ENCODE data around the gene PKN2.

Gene PKN2

DNA sequence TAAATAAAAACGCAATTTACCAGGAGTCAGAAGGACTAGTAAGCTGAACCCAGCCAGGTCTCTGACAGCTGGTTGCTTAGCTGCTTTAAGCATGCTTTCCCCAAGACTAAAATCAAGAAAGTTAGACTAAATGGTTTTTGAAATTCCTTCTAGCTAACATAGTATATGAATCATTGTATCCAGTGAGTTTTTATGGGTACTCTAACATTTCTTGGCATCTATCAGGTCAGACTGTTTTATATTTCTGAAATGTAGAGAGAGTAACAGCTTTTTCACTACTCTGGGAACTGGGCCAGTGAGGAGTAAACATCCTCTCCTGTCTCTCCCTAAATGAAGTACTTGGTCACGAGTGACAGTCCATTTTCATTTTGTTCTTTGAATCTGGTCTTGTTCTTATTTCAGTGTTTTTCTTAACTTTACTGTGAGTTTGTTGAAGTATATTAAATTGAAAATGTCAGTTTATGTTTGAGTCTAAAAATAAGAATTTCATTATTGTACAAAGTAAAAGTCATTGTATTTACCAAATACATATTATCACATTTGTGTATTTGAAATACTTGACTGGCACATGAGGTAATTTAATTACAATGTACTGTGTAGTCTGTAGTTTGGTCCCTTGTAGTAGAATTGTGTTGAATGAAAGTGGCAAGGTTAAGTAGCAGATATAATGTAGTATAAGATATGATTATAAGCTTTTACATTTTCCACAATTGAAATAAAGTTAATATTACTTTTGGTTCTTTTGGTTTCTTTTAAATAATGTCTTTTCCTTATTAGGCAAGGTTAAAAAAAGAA is 47.6 kb downstream of the PKN2 start:
- Mint-ChIP-seq H3K27ac (no peak overlapping the region), H3K4me3 (no peak overlapping the region), H3K36me3 (peaks cover 43% of the 10 kb centered on the region), H3K4me1 (peaks cover 10% of the 10 kb centered on the region), H3K9me3 (peaks cover 16% of the 10 kb centered on the region), H3K27me3 (no peaks in the 10 kb centered on the region)
- ATAC-seq (ENCODE audit: low read depth) (no peak), DNase-seq (ENCODE audit: low spot score in 2 of 2) (no peak)

DNA sequence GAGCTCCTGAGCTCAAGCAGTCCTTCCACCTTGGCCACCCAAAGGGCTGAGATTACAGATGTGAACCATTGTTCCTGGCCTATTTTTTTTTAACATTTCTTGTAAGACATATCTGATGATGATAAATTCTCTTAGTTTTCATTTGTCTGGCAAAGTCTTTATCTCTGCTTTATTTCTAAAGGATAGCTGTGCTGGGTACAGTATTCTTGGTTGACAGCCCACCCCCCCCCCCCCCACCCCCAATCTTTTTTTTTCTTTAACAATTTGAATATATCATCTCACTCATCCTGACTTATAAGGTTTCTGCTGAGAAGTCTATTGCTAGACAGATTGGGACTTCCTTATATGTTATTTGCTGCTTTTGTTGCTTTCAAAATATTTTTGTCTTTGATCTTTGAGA is 51.3 kb downstream of the PKN2 start:
- Mint-ChIP-seq H3K36me3 (peaks cover 33% of the 10 kb centered on the region), H3K27me3 (no peaks in the 10 kb centered on the region), H3K4me1 (peaks cover 13% of the 10 kb centered on the region), H3K9me3 (peaks cover 16% of the 10 kb centered on the region), H3K4me3 (no peak overlapping the region), H3K27ac (no peak overlapping the region)
- ATAC-seq (ENCODE audit: low read depth) (no peak), DNase-seq (ENCODE audit: low spot score in 2 of 2) (no peak)

GRCh38 chr1:88735909-88736308 is 51.8 kb downstream of the PKN2 start:
- H3K4me3 Mint-ChIP-seq: no peak overlapping the region
- H3K27me3 Mint-ChIP-seq: no peaks in the 10 kb centered on the region
- ATAC-seq (ENCODE audit: low read depth) (no peak), DNase-seq (ENCODE audit: low spot score in 2 of 2) (no peak)
- H3K9me3 Mint-ChIP-seq: peaks cover 16% of the 10 kb centered on the region
- peaks cover 34% of the 10 kb centered on the region for H3K36me3 Mint-ChIP-seq
- H3K4me1 Mint-ChIP-seq: peaks cover 14% of the 10 kb centered on the region
- no peak overlapping the region for H3K27ac Mint-ChIP-seq

DNA sequence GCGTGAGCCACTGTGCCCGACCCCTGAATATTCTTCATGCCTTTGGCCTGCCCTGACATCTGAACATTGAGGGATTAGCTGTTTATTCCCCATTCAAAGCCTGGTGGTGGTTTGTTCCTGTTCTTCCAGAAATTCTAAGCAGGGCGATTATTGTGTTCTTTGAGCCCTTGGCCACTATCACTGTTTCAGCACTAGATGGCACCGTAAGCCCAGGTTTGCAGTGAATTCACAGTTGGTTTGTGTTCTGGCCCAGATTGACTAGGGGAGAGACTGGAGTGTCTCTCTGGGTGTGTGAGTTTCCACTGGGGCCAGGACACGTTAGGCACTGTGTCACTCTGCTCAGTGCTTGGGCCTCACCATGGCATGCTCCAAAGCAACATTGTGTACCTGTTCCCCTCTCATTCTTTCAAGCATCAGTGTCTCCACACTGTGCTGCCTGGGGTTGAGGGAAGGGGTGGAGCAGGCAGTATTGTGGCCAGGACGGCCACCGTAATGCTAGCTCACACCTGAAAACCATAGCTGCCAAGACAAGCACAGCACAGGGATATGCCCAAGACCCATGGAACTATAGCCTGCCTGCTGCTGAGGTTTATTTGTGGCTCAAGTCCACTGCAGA is 52.7 kb downstream of the PKN2 start:
- peaks cover 12% of the 10 kb centered on the region for H3K4me1 Mint-ChIP-seq
- H3K27ac Mint-ChIP-seq: no peak overlapping the region
- H3K9me3 Mint-ChIP-seq: peaks cover 16% of the 10 kb centered on the region
- DNase-seq (ENCODE audit: low spot score in 2 of 2) (no peak), ATAC-seq (ENCODE audit: low read depth) (no peak)
- H3K36me3 Mint-ChIP-seq: peaks cover 32% of the 10 kb centered on the region
- no peak overlapping the region for H3K4me3 Mint-ChIP-seq
- H3K27me3 Mint-ChIP-seq: no peaks in the 10 kb centered on the region

DNA sequence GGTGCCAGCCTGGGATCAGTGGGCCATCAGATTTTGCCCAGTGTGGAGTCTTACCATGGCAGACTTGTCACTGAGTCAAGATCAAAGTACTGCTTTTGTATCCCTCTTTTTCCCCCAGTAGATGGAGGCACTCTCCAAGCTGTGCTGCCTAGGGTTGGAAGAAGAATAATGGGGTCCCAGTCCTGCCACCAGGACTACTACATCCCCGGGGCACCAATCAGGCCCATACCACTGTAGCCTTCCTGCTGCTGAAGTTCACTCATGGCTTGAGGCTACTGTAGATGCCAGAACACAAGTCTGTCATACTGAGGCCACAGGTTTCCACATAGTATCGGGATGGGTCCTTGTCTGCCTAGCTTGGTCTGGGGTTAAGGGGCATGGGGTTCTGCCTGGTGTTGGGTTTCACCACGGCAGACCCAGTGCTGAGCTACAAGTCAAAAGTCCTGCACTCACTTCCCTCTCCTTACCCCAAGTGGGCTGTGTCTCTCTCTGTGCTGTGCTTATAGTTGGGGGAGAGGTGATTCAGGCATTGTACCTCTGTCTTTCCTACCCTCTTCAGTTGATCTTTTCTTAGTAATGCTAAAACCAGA is 53.4 kb downstream of the PKN2 start:
- ATAC-seq (ENCODE audit: low read depth) (no peak), DNase-seq (ENCODE audit: low spot score in 2 of 2) (no peak)
- H3K4me3 Mint-ChIP-seq: no peak overlapping the region
- no peaks in the 10 kb centered on the region for H3K27me3 Mint-ChIP-seq
- H3K9me3 Mint-ChIP-seq: peaks cover 16% of the 10 kb centered on the region
- peaks cover 12% of the 10 kb centered on the region for H3K4me1 Mint-ChIP-seq
- no peak overlapping the region for H3K27ac Mint-ChIP-seq
- peaks cover 32% of the 10 kb centered on the region for H3K36me3 Mint-ChIP-seq

DNA sequence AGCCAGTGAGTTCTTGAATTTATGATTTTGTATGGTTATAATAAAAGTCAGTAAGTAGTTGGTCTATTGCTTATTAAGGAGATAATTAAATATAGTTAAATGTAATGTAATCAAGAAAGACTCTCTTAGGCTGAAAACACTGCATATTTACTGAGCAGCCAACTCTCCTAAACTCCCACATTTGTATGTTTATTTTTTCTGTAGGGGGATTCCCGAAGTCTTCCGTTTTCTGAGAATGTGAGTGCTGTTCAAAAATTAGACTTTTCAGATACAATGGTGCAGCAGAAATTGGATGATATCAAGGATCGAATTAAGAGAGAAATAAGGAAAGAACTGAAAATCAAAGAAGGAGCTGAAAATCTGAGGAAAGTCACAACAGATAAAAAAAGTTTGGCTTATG is 56.7 kb downstream of the PKN2 start:
- Mint-ChIP-seq H3K27me3 (no peaks in the 10 kb centered on the region), H3K4me1 (peaks cover 12% of the 10 kb centered on the region), H3K27ac (no peak overlapping the region), H3K36me3 (peaks cover 32% of the 10 kb centered on the region), H3K9me3 (peaks cover 4% of the 10 kb centered on the region), H3K4me3 (no peak overlapping the region)
- ATAC-seq (ENCODE audit: low read depth) (no peak), DNase-seq (ENCODE audit: low spot score in 2 of 2) (no peak)

- Mint-ChIP-seq H3K4me3 (no peak overlapping the region), H3K36me3 (peaks cover 28% of the 10 kb centered on the region), H3K27ac (no peak overlapping the region), H3K4me1 (peaks cover 13% of the 10 kb centered on the region), H3K9me3 (no peaks in the 10 kb centered on the region), H3K27me3 (no peaks in the 10 kb centered on the region)
- no peak for DNase-seq (ENCODE audit: low spot score in 2 of 2)
- no peak for ATAC-seq (ENCODE audit: low read depth)
These were observed 57.3 kb downstream of the PKN2 start for GRCh38 chr1:88741413-88741812.

DNA sequence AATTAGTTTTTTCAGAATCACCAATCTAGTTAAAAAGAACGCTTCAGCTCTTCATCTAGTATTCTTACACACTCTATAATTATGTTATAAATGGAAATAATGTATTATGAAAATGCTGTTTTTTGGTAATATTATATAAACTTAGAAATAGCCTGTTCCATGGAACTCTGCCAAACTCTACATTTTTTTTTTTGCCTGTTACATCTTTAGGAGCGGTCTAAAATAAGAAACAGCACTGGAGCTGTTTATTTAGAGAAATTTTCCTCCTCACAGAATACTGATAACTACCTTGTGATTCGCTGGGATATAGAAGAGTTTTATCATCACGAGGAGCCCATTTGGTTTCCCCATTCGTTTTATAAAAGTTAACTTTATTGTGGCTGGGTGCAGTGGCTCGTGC is 58.5 kb downstream of the PKN2 start:
- no peak for ATAC-seq (ENCODE audit: low read depth)
- Mint-ChIP-seq H3K36me3 (peaks cover 23% of the 10 kb centered on the region), H3K4me1 (peaks cover 16% of the 10 kb centered on the region), H3K27me3 (no peaks in the 10 kb centered on the region), H3K27ac (no peak overlapping the region), H3K9me3 (no peaks in the 10 kb centered on the region), H3K4me3 (no peak overlapping the region)
- no peak for DNase-seq (ENCODE audit: low spot score in 2 of 2)

DNA sequence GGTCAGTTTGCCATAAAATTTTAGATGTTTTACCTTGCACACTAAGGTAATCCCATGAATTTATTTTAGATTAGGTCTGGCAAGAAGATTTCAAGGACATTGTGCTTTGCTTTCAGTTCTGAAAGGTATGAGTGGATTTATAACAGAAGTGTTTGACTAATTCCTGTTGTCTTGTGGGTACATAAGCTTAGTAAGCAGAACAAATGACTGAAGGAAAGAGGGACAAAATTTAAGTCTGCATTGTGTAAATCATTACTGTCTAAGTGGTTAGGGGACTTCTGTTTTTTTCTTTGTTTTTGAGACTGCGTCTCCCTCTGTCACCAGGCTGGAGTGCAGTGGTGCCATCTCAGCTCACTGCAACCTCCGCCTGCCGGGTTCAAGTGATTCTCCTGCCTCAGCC is 60.1 kb downstream of the PKN2 start:
- DNase-seq (ENCODE audit: low spot score in 2 of 2) (no peak), ATAC-seq (ENCODE audit: low read depth) (no peak)
- Mint-ChIP-seq H3K4me3 (no peak overlapping the region), H3K27ac (no peak overlapping the region), H3K9me3 (no peaks in the 10 kb centered on the region), H3K36me3 (peaks cover 21% of the 10 kb centered on the region), H3K27me3 (no peaks in the 10 kb centered on the region), H3K4me1 (peaks cover 11% of the 10 kb centered on the region)

DNA sequence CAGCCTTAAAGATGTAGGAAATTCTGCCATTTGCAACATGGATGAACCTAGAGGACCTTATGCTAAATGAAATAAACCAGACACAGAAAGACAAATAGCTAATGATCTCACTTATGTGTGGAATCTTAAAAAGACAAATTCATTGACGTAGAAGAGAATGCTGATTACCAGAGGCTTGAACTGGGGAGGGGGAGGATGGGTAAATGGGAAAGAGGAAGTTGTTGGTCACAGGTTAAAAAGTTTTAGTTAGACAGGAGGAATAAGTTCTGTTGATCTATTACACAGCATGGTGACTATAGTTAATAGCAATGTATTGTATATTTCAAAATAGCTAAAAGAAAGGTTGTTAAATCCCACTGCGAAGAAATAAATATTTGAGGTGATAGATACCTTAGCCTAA is 62.8 kb downstream of the PKN2 start:
- Mint-ChIP-seq H3K4me3 (no peak overlapping the region), H3K4me1 (peaks cover 8% of the 10 kb centered on the region), H3K27me3 (no peaks in the 10 kb centered on the region), H3K36me3 (peaks cover 20% of the 10 kb centered on the region), H3K27ac (no peak overlapping the region), H3K9me3 (no peaks in the 10 kb centered on the region)
- DNase-seq (ENCODE audit: low spot score in 2 of 2) (no peak), ATAC-seq (ENCODE audit: low read depth) (no peak)

DNA sequence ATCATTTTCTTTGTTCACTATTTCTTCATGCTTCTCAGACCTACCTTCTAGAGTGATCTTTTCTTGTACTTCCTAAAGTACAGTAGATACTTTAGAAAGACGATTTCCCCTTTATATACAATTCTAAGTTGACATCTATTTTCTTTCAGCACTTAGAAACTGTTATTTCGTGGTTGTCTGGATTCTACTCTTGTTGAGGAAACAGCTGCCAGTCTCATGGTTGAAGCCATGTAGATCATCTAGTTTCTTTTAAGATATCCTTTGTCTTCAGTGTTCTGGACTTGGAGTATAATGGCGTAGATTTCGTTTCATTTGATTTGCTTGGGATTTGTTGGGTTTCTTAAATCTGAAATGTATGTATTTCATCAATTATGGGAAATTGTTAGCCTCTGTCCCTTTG is 67.6 kb downstream of the PKN2 start:
- no peak for ATAC-seq (ENCODE audit: low read depth)
- no peak overlapping the region for H3K27ac Mint-ChIP-seq

DNA sequence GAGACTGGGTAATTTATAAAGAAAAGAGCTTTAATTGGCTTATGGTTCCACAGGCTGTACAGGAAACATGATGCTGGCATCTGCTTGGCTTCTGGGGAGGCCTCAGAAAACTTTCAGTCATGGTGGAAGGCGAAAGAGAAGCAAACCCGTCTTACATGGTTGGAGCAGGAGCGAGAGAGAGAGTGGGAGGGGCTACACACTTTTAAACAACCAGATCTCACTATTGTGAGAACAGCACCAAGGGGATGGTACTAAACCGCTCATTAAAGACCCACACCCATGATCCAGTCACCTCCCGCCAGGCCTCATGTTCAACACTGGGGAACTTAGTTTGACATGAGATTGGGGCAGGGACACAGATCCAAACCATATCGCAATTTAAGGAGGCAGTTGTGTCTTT is 69.4 kb downstream of the PKN2 start:
- Mint-ChIP-seq H3K4me3 (no peak overlapping the region), H3K36me3 (peaks cover 11% of the 10 kb centered on the region), H3K27me3 (no peaks in the 10 kb centered on the region), H3K27ac (no peak overlapping the region), H3K4me1 (peaks cover 4% of the 10 kb centered on the region), H3K9me3 (no peaks in the 10 kb centered on the region)
- DNase-seq (ENCODE audit: low spot score in 2 of 2): no peak
- ATAC-seq (ENCODE audit: low read depth): no peak

More for the DNA sequence above, 67.6 kb downstream of the PKN2 start:
- no peak overlapping the region for H3K4me3 Mint-ChIP-seq
- no peaks in the 10 kb centered on the region for H3K9me3 Mint-ChIP-seq
- H3K4me1 Mint-ChIP-seq: peaks cover 5% of the 10 kb centered on the region
- DNase-seq (ENCODE audit: low spot score in 2 of 2): no peak
- peaks cover 9% of the 10 kb centered on the region for H3K36me3 Mint-ChIP-seq
- H3K27me3 Mint-ChIP-seq: no peaks in the 10 kb centered on the region

GRCh38 chr1:88763649-88764406 is 79.8 kb downstream of the PKN2 start:
- Mint-ChIP-seq H3K4me1 (peaks cover 2% of the 10 kb centered on the region), H3K27ac (no peak overlapping the region), H3K27me3 (no peaks in the 10 kb centered on the region), H3K36me3 (peaks cover 22% of the 10 kb centered on the region), H3K4me3 (no peak overlapping the region), H3K9me3 (no peaks in the 10 kb centered on the region)
- ATAC-seq (ENCODE audit: low read depth) (no peak), DNase-seq (ENCODE audit: low spot score in 2 of 2) (no peak)

DNA sequence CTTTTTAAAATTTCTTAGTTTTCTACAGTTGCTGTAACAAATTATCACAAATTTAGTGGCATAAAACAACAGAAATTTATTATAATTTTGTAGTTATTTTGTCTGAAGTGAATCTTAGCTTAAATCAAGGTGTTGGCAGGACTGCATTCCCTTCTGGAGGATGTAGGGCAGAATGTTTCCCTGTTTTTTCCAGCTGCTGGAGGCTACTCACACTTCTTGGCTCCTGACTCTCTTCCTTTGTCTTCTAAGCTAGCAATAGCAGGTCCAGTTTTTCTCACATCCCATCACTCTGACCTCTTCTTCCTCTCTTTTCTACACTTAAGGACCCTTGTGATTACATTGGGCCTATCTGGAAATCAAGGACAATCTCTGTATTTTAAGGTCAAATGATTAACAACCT is 84.1 kb downstream of the PKN2 start:
- no peak for ATAC-seq (ENCODE audit: low read depth)
- Mint-ChIP-seq H3K36me3 (peaks cover 25% of the 10 kb centered on the region), H3K9me3 (no peaks in the 10 kb centered on the region), H3K4me1 (no peaks in the 10 kb centered on the region), H3K27me3 (no peaks in the 10 kb centered on the region), H3K4me3 (no peak overlapping the region), H3K27ac (peak overlapping the region; percentile 69)
- no peak for DNase-seq (ENCODE audit: low spot score in 2 of 2)
